Measurements from ENCODE around the gene AKIRIN2.
A peak's percentile ranks its signal among the peaks of the same experiment; 100 is the strongest.
"Not testable (repeated sequence)": the region's sequence is repeated elsewhere in the genome, so short reads cannot be mapped to it uniquely, and the experiment has no call there.

Gene AKIRIN2

GRCh38 chr6:87686636-87687205 lies 15.3 kb downstream of the AKIRIN2 start:
- not testable (repeated sequence) for DNase-seq

GRCh38 chr6:87684895-87685654 lies 17.0 kb downstream of the AKIRIN2 start:
- no peak for DNase-seq

DNA sequence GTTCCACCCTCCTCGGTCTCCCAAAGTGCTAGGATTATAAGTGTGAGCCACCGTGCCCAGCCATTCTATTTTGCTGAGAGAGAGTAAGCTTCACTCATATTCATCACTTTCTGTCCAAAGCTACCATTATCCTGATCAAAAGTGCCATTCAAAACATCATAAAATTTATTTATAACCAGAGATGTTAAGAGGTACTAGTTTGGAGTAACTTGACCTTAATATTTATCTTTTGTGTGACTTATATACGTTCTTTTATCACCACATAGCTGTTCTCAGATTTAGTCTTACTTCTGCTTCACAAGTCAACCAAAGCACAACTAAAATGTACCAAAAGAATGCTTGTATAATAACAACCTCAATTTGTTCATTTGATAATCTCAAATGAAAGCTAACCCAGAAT lies 18.1 kb downstream of the AKIRIN2 start:
- DNase-seq, result no peak

DNA sequence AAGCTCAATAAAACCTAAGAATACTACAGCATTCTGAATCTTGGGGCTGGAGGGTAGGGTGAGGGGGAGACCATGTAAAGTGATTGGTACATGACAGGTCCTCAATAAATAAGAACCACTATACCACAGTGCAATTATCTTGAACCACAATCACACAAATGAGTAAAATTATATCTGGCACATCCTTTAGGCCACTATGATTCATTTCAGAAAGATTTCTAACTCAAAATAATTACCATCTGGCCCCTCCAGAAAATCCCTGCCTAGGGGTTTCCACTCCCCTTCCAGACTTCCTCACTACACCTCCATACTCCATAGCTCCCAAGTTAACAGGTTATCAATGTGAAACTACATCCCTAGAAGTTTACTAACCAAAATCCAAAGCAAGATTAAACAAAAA lies 19.7 kb downstream of the AKIRIN2 start:
- no peak for DNase-seq

DNA sequence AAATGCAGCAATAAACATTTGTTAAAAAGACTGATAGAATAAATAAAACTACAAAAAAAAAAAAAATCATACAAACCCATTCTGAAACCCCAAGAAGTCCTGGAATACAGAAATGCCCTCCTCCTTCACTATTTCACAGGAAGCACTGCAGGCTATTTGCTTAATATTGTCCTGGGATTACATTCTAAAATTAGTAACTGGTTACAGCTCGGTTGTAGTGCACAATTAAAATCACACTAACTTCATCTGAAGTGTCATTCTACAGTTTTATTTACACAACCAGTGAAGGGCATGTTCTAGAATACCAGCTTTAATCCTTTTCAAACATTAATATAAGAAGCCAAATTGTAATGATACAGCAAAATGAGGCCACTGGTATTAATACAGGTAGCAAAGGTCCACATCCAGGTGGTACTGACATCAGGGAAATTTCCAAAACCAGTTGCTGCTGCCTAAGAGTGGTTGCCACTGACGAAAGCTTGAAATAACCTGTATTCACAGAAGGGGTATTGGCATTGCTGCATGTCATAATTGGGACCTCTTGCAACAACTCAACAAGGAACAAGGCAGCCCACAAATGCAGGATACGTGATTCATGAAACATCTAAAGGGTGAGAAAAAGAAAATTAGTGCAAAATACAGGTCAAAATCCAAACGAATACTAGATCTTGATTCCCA lies 26.9 kb downstream of the AKIRIN2 start:
- DNase-seq, result peak; percentile 78

DNA sequence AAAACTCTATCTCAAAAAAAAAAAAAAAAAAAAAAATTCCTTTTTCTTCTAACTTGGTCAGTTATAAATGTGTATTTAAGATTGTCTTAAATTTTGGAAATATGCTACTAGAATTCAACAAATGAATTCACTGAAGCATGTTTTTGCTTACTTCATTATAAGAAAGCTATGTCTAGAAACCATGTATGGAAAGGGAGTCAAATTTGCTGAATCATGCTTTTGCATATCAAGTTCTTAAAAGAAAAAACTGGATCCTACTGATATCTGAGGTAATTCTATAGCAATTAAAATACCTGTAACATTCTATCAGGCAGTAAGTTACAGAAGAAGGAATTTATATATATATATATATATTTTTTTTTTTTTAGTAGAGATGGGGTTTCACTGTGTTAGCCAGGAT lies 27.7 kb downstream of the AKIRIN2 start:
- peak; percentile 10 for DNase-seq

DNA sequence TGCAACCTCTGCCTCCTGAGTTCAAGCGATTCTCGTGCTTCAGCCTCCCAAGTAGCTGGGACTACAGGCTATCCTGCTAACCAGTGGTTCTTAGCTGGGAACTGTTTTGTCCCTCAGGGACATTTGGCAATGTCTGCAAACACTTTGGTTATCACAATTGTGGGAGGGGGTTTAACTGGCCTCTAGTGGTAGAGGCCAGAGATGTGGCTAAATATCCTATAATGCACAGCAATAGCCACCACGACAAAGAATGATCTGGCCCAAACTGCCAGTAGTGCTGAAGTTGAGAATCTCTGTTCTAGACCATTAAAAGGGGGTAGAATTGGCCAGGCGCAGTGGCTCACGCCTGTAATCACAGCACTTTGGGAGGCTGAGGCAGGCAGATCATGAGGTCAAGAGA lies 28.8 kb downstream of the AKIRIN2 start:
- DNase-seq, result no peak

GRCh38 chr6:87672641-87673040 lies 29.4 kb downstream of the AKIRIN2 start:
- no peak for DNase-seq

- no peak for DNase-seq
These were observed 30.4 kb downstream of the AKIRIN2 start for GRCh38 chr6:87671555-87672029.

GRCh38 chr6:87670707-87671106 lies 31.3 kb downstream of the AKIRIN2 start:
- DNase-seq, result no peak

DNA sequence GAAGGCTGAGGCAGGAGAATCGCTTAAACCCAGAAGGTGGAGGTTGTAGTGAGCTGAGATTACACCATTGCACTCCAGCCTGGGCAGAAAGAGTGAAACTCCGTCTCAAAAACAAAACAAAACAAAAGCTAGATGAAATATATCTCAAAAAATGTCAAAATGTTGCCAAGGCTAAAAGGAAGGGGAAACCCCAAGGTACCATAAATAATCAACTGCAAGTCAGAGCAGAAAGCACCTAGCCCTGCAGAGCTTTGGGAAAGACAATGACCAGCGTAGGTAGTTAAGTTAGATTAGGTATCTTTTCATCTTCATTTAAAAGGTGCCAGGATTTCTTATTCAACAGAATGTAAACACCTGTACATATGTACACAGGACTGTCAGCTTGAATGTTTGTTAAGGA lies 33.0 kb downstream of the AKIRIN2 start:
- DNase-seq, result peak; percentile 6

DNA sequence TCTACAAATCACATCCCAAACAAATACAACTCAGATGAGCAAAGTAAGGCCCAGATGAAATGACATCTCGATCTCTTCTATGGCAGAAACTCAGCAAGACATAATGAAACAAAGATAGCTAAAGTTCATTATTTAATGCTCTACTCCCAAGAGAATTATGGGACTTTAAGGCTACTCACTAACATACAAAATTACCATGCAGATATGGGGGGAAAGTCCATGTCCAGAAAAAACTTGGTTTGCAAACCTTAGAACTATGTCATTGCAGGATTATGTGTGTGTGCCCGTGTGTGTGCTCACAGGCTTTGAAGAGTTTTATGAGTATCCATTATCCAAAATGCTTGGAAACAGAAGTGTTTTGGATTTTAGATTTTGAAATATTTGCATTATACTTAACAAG lies 34.0 kb downstream of the AKIRIN2 start:
- no peak for DNase-seq

GRCh38 chr6:87667032-87667431 lies 35.0 kb downstream of the AKIRIN2 start:
- no peak for DNase-seq

DNA sequence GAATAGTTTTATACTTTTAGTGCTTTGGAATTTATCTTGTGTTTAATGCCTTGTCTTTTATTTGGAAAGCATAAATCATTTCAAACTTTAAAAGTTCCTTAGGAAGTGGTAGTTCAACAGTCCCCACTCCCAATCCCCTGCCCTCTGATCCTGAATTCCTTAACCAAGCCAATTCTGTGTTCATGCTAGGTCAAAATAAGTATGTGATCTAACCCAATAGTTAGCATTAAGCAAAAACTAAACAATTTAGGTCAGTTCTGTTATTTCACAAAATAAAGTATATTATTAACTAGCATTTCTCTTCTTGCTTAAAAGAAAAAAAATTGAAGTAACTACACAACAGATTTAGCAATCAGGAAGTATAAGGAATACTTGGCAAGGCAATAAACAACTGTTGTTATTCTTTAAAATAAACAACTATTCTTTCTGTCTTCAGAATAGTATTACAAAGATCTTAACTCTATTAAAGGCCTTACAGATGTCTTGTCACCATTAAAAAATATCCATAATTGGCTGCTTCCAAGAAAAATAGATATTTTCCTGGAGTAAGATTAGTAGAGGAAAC lies 37.0 kb downstream of the AKIRIN2 start:
- DNase-seq, result no peak

DNA sequence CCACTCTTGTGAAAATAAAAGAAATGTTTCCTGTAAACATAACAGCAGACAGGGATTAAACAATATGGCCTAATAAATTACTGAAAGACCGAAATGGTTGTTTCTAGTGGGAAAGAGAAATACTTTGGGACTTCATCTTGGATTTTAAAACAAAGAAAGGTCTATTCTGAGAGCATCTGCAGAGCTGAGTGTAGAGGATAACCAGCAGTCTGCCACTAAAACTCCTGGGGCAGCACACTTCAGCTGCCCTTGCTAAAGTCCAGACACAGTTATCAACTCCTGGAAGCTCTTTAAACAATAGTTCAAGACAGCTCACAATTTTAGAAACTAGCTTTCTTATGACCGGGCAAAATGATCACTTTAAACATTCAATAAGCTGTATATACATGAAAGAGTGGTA lies 38.6 kb downstream of the AKIRIN2 start:
- no peak for DNase-seq

GRCh38 chr6:87661503-87661902 lies 40.5 kb downstream of the AKIRIN2 start:
- no peak for DNase-seq

- no peak for DNase-seq
These were observed 41.0 kb downstream of the AKIRIN2 start for GRCh38 chr6:87661016-87661415.

DNA sequence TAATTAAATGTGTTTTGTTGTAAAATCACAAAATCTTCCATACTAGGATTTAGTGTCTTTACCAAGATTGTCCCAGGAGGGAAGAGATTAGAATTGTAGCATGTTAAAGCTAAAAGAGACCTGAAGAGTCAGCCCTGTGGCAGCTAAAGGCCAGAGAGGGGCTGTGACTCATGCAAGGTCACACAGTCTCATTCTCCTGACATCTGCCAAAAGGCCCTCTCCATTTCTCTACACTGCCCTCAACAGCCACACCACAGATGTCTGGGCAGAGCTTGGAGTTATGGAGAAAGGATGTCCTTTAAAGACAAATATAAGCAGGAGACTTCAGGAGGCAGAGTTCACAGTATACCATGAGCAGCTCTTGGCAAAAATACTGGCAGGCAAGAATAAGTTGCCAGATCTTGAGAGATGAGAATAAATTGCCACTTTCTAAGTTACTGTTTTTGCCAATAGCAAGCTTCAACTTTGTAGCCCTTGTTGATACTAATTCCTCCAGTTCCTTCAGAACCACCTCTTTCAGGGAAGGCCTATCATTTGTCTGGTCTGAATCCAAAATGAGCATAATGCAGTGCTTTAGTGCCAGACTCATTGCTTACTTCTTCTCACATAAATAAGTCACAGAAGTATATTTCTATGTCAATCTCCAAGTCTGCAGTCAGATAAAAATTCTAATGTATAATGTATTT lies 41.7 kb downstream of the AKIRIN2 start:
- no peak for DNase-seq

- DNase-seq, result no peak
These were observed 43.5 kb downstream of the AKIRIN2 start for GRCh38 chr6:87658516-87658915.

DNA sequence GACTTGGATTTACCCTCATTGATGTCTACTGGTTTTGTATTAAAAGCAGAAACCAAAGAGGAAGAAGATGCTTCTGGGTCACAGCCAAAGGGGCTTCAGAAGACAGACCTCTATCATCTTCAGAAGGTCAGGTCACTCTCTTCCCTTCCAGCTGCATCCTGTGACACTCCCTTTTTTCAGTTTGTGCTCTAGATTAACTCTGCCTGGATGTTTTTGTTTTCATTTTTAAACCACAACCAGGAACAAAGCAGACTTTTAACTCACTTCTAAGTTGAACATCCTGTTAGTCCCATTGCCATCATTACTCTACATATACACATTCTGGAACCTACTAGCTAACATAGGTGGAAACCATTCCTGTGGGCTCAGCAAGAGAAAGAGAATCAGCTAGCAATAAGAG lies 45.2 kb downstream of the AKIRIN2 start:
- DNase-seq, result no peak

- DNase-seq, result no peak
These were observed 46.2 kb downstream of the AKIRIN2 start for GRCh38 chr6:87655824-87656223.

DNA sequence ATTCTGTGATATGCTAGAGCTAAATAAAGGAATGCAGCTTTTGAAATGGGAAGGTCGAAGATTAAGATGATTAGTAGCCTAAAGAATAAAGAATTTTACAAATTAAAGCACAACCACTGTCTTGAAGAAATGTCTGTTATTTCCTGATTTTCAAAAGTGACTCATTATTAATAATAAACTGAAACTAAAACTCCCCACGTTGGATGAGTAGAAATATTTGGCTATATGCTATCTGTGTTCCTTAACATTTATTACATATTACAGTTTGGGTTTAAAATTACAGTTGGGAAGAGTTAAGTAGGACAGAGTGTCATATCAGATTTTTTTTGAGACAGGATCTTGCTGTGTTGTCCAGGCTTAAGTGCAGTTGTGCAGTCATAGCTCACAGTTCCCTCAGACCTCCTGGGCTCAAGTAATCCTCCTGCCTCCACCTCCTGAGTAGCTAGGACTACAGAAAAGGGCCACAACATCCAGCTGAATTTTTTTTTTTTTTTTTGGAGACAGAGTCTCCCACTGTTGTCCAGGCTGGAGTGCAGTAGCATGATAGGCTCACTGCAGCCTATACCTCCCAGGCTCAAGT lies 47.1 kb downstream of the AKIRIN2 start:
- DNase-seq, result no peak

DNA sequence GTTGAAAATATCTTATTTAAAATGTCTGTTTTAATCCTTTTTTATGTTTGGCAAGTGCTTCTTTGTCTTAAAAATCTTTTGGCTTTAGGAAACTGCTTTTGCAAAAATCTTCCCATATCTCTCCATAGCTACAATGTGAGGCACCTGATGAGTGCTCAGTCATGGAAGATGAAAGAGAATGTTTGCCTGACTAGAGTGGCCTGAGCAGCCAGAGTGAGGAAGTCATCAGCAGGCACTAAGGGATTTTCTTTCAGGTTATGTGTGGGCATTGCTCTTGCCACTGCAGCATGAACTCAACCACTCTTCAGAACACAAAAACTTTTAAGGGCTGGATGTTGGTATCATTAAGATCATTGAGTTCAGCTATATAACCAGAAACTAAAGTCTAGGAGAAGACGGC lies 47.9 kb downstream of the AKIRIN2 start:
- no peak for DNase-seq

All from DMS53 (cell line).